ENCODE measurements around the gene RP9.
A peak's percentile ranks its signal among the peaks of the same experiment; 100 is the strongest.

RP9 gene, protein sequence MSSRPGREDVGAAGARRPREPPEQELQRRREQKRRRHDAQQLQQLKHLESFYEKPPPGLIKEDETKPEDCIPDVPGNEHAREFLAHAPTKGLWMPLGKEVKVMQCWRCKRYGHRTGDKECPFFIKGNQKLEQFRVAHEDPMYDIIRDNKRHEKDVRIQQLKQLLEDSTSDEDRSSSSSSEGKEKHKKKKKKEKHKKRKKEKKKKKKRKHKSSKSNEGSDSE

DNA sequence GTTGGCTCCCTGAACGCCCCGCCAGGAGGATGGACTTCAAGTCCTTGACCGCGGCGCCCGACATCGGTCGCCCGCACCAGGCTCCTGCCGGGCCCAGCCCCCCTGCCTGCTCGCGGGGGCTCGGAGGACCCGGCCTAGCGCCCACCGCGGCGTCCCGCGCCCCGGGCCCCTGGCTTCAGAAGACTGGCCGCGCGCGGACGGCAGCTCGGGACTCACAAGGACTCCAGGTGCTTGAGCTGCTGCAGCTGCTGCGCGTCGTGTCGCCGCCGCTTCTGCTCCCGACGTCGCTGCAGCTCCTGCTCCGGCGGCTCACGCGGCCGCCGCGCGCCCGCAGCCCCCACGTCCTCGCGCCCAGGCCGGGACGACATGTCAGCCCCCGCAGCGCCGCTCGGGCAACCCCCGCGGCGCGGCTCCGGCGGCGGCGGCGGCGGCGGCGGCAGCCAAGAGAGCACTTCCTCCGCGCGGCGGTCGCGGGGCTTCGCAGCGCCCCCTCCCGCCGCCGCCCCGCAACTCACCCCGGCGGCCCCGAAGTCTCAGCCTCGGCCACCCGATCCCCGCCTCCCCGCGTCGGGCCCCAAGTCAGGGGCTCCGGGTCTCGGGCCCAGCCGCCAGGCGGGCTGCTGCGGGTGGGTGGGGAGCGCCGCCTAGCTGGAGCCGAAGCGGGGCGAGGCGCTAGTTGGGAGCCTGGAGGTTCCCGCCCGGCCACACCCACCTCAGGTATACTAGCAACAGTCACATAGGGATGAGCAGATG lies at the start of gene RP9:
Gene RP9 (minus strand): TSS at position 400 of the 753 bp plus-strand sequence. CDS start 32 bp downstream, at position 368.
- DNase-seq: peak; percentile 47 to 79

DNA sequence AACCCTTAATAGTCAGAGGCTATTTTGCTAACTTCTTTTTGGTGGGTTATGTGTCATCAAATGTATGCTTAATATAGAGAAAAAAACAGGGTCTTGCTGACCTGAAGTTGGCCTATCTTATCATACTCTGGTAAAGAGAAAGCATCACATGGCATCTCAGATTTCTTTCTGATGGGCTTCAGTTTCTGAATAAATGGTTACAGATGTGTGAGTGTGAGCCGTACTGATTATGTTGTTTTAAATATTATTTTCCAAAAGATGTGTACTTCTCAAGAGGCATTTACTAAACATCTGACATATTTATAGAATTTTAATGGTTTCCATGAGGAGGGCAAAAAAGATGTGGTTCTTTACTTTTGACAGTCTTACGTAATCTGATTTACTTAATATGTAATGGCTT lies 48.6 kb upstream of the RP9 start:
- DNase-seq: no peak

DNA sequence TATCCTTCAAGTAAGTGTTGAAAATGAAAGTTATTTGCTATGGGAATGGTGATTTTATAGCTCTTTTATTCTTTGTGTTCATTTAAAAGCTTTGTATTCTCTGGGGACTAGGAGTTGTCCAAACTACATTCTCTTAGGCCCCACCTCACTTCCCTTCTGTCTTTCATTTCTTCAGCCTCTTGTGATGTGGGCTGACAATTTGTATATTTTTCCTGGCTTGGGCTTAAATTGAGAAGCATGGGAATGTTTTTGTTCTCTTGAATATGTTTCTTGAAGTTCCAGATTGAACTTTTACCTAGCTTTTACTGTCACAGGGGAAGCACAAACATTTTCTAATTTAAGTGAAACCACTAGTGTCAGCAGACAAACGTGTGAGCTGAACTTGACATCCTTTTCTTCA lies 48.1 kb upstream of the RP9 start:
- no peak for DNase-seq

DNA sequence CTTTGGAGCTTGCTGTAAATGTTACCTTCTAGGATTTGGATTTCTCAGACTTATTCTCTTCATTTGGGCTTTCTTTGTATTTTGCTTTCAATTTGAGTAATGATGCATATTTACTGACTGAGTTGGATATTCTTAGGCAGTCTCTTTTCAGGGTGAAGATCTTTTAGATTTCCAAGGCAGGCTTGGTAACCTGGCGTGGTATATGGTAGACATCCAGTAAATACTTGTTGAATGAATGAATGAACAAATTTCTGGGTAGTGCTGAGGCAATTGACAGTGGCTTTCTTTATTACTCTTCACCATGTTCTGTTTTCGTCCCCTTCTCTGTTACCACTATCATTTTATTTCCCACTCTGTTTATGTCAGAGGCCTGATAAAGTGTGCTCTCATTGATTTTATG lies 47.2 kb upstream of the RP9 start:
- no peak for DNase-seq

DNA sequence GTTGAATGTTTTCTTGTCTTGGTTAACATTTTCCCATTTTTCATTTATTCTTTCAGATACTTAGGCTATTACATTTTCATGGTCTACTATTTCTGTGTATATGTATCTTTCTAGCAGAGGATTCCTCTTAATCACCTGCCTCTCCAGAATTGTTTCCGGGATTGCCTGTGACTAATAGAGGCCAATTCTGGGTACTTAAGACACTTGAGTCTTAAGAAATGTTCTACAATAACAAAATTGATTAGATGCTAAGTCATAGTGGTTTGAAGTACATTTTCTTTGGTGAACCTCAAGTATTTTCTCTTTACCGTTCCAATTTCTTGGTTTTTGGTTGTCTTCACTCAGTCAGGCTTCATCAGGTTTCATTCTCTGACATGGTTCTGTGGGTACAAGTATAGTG lies 46.6 kb upstream of the RP9 start:
- no peak for DNase-seq

DNA sequence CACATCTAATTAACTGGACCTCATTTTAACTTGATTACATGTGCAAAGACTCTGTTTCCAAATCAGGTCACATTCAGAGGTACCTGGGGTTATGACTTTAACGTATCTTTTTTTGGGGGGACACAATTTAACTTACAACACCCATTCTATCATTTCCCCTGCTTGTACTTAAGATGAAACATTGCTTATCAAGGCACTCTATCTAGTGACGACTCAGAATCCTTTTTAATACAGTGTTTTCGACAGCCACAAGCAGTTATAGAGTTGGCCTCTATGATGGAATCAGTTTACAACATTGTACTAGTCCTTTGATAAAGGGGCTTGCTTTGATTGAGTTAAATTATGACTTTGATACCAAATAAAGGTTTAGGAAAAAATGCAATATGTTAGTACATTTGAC lies 42.9 kb upstream of the RP9 start:
- DNase-seq: no peak

DNA sequence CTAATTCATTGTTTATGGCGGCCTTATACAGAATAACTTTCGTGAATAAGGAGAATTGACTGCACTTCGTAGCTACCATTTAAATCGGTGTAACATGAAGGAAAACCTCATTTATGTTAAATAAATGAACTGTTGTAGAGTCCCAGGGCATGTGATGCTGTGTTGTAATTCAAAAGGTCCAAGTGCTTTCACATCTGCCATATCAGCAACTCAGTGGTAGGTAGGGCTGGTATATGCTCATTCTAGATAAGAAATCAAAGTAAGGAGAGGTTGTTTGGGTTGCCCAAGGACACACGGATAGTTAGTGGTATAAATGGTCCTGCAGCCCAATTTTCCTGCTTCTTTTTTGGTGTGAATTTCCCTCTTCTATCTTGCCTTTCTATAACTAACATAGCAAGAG lies 36.0 kb upstream of the RP9 start:
- DNase-seq: no peak

DNA sequence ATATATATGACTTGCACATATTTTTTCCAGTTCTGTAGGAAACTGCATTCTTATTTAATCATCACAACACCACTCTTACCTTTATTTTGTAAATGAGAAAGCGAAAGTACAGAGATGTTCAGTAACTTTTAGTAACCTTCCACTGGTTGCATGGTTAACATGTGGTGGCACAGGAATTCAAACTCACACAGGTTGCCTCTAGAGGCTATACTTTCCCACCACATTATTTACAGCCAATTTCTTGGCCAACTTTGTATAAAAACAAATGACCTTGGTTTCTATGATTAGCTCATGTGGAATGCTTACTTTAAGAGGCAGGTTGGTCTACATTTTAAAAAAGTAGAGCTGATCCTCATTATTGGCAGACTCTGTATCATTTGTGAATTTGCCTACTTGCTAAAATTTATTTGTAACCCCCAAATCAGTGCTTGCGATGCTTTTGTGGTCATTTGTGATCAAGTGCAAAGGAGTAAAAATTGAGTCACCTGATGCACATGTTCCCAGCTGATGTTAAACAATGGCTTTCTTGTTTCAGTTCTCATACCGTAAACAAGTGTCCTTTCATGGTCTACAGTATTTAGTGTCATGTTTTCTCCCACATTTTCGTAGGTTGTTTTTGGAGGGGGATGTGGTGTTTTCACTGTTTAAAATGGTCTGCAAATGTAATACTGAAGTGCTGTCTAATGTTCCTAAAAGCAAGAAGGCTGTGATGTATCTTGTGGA lies 35.0 kb upstream of the RP9 start:
- DNase-seq: no peak

DNA sequence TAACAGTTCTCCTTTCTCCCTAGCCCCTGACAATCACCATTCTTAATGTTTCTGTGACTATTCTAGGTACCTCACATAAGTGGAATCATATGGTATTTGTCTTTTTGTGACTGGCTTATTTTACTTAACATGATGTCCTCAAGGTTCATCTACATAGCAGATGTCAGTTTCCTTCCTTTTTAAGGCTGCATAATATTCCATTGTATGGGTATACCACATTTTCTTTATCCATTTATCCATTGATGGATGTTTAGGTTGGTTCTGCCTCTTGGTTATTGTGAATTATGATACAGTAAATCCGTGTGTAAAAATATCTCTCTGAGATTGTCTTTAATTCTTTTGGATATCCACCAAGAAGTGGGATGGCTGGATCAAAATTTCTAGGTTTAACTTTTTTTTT lies 33.4 kb upstream of the RP9 start:
- no peak for DNase-seq

DNA sequence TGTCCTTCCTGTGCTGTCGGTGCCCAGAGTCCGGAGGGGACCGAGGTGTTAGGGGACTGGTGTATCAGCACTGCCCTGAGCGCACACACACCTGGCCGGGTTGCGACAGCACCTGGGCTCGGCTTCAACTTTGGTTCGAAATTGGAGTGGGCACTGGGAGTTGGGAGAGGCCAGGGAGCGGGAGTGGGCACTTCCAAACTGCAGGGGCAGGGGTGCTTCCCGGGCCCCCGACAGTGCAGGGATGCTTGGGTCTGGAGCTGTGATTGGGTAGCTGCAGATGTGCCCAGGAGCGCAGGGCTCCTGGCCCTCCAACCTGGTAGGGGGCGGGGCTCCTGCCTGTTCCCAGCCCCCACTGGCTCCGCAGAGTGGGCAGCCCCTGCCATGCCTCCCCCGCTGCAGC lies 27.9 kb upstream of the RP9 start:
- no peak for DNase-seq

DNA sequence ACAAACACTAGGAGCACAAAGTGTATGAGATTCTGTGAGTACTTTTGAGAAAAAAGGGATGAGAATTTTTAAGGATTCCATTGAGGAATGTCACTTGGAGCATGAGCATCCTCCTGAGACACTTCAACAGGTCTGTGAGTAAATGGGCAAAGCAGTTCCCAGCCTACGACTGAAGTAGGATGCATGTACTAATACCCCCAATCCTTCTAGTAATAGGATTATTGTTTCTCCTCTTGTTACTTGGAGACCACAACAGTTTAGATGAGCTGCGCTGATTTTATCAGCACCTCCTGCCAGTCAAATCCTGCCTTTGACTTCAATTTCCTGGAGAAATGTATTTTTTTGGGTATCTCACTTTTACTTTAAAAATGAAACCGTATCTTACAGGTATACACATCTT lies 21.0 kb upstream of the RP9 start:
- no peak for DNase-seq

DNA sequence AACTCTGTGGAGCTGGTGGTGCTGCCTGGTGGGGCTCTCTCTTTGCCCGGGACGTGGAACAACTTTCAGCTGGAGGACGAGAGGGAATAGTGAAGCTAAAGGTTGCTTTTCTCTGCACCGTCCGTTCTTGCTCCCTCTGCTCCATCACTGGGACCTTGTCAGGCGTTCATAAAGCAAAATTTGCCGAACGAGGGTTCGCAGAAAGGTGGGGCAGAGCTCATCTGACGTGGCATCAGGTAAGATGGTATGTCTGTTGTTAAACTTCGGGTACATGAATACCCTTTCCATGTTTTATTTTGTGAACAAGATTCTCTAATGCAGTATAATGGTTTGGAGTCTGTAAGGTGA lies 20.6 kb upstream of the RP9 start:
- no peak for DNase-seq

DNA sequence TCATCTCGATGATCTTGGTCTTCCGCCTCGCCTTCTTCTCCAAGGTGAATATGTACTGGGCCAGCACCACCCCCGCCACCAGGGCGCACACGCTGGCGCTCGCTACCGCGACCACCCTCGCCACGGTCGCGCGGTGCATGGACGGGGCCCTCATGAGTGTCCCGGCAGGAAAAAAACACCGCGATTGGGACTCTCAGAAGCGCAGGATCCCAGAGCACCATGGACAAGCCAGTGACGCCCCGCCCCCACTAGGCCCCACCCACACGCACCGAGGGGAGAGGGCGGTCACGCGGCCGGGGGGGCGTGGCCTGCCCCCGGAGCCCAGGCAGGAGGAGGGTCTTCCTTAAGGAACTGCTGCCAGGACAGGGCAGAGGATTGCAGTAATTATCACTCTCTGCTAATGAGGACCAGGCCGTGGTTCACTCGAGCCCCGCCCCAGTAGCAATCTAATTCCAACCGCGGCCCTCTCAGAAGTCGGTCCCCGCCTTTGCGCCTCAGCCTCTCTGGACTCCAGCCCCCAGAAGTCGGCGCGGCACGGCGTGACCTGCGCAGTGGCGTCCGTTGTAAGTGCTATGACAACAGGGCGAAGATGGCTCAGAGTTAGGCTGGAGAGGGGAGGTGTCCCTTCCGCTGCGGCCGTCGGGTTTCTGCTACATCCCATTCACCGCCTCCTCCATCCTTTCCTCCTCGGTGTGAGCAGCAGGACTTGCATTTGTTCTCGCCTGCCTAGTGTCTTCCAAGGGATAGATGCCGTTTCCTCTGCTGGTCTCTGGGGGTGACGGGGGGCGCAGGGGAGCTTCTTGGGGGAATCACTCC lies 20.0 kb upstream of the RP9 start, which contains the start of gene BBS9:
Gene BBS9 (plus strand): TSS at position 575 of the 816 bp plus-strand sequence. CDS start 16,689 bp downstream, outside the sequence.
- peak; percentile 88 to 95 for DNase-seq

DNA sequence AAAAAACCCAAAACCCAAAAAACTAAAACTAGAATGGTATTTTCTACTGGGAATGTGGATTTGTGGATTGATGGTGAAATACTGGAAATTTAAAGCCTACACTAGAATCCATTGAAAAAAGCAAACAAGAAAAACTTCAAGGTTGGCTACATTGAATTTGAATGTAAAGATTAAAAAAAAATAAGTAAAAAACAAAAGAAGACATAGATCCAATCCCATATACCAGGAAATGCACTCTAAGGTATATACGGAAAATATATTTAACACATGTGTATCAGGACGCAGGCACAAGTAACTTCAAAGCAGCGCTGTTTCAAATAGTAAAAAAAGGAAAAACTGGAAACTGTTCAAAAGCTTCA lies 19.4 kb upstream of the RP9 start:
- no peak for DNase-seq

DNA sequence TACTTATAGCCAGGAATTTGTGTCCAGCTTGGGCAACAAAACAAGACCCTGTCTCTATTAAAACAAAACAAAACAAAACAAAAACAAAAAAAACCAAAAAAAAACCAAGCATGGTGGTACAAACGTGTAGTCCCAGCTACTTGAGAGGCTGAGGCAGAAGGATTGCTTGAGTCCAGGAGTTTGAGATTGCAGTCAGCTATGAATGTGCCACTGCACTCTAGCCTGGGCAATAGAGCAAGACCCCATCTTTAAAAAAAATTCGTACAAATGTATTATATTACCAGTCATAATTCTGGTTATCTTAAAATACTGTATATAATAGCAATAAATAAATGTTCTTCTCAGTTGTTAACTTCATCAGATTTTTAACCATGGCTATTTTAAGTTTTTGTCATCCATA lies 17.9 kb upstream of the RP9 start:
- no peak for DNase-seq

DNA sequence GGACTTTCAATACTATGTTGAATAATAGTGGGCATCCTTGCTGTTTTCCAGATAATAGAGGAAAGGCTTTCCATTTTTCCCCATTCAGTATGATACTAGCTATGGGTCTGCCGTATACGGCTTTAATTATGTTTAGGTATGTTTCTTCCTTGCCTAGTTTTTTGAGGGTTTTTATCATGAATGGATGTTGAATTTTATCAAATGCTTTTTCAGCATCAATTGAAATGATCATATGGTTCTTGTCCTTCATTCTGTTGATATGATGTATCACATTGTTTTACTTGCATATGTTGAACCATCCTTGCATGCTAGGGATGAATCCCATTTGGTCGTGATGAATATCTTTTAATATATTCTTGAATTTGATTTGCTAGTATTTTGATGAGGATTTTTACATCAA lies 9.2 kb upstream of the RP9 start:
- no peak for DNase-seq

DNA sequence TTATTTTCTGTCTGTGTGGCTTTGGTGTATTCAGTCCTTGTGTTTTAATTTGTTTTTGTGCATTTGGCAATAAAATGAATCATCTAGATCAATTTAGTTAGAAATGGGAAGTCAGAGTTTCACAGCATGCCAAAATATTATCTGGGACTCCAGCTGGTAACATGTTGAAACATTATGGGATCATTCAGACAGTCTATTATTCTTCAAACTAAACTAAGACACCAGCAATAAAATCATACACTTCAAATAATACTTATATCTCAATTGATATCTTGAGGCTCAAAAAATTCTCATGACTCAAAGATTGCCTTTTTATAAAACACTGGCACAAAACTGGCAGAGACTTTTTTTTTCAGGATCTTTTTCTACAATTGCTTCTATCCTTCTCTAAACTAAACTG lies 5.8 kb upstream of the RP9 start:
- no peak for DNase-seq

DNA sequence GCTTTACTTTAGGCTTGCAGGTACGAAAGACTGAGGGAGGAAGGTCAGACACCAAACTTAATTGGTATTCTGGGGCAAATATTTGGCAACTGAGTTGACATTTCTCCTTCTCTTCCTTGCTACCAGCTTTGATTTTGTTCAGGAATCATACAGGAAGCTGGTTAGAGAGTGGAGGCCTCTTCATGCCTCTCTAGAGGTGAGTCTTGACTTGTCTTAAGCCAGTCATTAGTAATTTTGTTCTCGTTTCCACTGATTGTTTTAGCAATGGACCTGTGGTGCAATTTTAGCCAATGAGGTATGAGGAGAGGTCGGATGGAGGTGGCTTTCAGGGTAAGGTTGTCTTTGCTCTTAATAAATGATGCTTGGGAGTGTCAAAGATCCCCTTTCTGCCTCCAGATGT lies 2.4 kb upstream of the RP9 start:
- no peak for DNase-seq

DNA sequence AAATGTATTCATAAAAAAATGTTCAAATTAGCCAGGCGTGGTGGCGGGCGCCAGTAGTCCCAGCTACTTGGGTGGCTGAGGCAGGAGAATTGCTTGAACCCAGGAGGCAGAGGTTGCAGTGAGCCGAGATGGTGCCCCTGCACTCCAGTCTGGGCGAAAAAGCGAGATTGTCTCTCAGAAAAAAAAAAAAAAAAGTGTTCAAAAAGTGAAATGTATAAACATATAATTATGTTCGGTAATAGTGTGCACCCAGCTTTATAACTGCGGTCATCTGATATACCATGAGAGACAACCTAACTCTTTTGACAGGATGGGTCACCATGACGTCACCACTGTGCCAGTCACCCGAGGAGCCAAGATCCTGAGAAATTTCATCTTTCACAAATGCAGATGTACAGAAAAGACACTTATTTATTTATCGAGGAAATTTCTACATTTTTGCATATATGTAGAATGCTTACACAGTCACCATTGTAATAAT lies 594 bp upstream of the RP9 start:
- DNase-seq: peak in 1 of 2 experiments; percentile 24

DNA sequence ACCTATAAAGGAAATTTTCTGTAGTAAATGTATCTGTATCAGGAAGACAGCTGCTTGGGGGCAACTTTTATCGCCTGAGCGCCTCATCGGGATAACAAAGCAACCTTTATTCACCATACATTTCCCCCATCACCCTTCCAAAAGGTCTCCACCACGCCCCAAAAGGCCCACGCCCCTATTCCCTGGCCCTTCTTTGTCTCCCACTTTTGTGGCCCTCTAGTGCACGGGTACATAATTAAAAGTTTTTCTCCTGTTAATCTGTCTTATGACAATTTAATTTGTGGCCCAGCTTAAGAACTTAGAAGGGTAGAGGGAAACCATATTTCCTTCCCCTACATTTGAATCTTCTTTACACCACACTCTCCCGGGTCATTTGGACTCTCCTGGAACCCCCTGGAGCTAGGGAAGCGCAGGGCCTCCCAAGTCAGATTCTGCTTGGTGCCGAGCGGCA lies 625 bp downstream of the RP9 start:
- no peak for DNase-seq

DNA sequence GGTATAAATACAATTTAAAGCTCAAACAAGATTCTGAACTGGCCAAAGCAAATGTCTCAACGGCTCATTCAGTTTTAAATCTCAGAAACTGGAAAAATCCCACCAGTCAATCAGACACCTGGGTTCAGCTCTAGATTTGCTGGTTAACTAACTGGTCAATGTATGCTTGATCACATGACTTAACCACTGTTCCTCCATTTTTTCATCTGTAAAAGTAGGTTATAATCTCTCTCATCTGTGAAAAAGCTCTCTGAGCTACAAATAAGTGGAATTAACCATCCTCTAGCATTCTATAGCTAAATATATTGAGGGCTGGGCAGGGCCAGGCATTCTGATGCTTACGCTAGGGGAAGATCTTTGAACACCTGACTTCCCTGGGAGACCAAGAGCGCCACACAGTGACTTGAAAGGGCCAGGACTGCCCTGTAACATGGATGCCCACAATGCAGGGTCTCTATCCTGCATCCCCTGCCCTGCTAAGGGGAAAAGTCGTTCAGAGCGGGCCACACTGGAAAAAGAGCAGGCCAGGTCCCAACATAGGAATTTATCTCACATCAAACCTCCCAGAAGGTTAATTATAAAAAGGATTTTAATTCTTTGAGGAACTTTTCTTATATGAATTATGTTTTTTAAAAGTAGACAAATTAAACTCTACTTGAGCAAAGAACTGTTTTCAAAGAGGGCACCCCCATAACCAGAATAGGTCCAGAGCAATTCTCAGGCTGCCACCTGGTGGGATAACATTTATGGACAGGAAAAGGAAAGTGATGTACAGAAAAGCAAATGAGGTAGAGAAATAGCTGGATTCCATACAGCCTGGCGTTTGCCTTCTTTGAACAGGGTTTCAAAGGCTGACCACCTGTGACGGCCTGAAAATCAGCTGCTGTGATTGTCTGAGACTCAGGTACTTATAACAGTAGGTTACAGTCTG lies 1.8 kb downstream of the RP9 start:
- DNase-seq: peak; percentile 4 to 19

DNA sequence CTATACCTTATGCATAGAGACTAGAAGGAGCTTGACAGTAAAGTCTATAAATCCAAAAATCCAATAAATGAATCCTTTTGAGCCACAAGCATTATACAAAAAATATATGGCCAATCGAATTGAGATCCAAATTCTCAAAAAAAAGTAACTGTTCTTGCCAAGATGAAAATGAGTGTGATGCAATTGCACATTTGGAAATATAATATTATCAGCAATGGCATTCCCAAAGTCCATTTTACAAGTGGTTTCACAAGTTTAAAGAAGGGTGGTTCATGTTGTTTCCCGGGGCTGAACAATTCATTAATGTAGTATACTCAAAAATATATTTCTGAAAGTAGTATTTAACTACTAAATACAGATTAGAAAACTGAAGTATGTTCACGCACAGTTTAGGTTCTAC lies 7.3 kb downstream of the RP9 start:
- DNase-seq: no peak
